ENCODE results near the gene PLBD2.

PLBD2 gene

GRCh38 chr12:113424915-113425823, 66.8 kb downstream of the PLBD2 start:
- no peaks in the 10 kb centered on the region for H3K27me3 ChIP-seq (ENCODE audit: control insufficient read depth, insufficient read depth, low read length)
- H3K36me3 ChIP-seq (ENCODE audit: control insufficient read depth, insufficient read depth, low read length), result no peaks in the 10 kb centered on the region
- peaks cover 11% of the 10 kb centered on the region; the same call in 1 of the 2 replicates for H3K4me1 ChIP-seq (ENCODE audit: control insufficient read depth, insufficient read depth, low read length)
- peak overlapping the region; percentile 52 for H3K9ac ChIP-seq (ENCODE audit: low read length)
- H3K27ac ChIP-seq (ENCODE audit: low read depth, low read length), result peak overlapping the region; percentile 32; the same call in 1 of the 2 replicates
- H3K9me3 ChIP-seq (ENCODE audit: control insufficient read depth, insufficient read depth, low read depth, low read length), result peaks cover 2% of the 10 kb centered on the region; the same call in 1 of the 2 replicates
- peak overlapping the region; percentile 41 for H3K4me3 ChIP-seq (ENCODE audit: low read depth, low read length)

GRCh38 chr12:113425960-113426453, 67.6 kb downstream of the PLBD2 start:
- peaks cover 6% of the 10 kb centered on the region; the same call in 1 of the 2 replicates for H3K9me3 ChIP-seq (ENCODE audit: control insufficient read depth, insufficient read depth, low read depth, low read length)
- H3K4me3 ChIP-seq (ENCODE audit: low read depth, low read length), result peak overlapping the region; percentile 41
- peaks cover 11% of the 10 kb centered on the region; the same call in 1 of the 2 replicates for H3K4me1 ChIP-seq (ENCODE audit: control insufficient read depth, insufficient read depth, low read length)
- H3K9ac ChIP-seq (ENCODE audit: low read length), result peak overlapping the region; percentile 52
- H3K27me3 ChIP-seq (ENCODE audit: control insufficient read depth, insufficient read depth, low read length), result 0 out of 2 replicates have a peak, but pooled peaks cover 2% of the 10 kb centered on the region
- H3K27ac ChIP-seq (ENCODE audit: low read depth, low read length), result 0 out of 2 replicates have a peak overlapping the region, but pooled peaks have one; percentile 32
- H3K36me3 ChIP-seq (ENCODE audit: control insufficient read depth, insufficient read depth, low read length), result no peaks in the 10 kb centered on the region

- Histone ChIP-seq H3K4me3 (ENCODE audit: low read depth, low read length) (no peak overlapping the region), H3K27me3 (ENCODE audit: control insufficient read depth, insufficient read depth, low read length) (0 out of 2 replicates have a peak, but pooled peaks cover 2% of the 10 kb centered on the region), H3K36me3 (ENCODE audit: control insufficient read depth, insufficient read depth, low read length) (no peaks in the 10 kb centered on the region), H3K4me1 (ENCODE audit: control insufficient read depth, insufficient read depth, low read length) (0 out of 2 replicates have a peak, but pooled peaks cover 5% of the 10 kb centered on the region), H3K27ac (ENCODE audit: low read depth, low read length) (no peak overlapping the region), H3K9ac (ENCODE audit: low read length) (no peak overlapping the region), H3K9me3 (ENCODE audit: control insufficient read depth, insufficient read depth, low read depth, low read length) (peaks cover 6% of the 10 kb centered on the region; the same call in 1 of the 2 replicates)
These were observed 69.5 kb downstream of the PLBD2 start for GRCh38 chr12:113427882-113428281.

- H3K36me3 ChIP-seq (ENCODE audit: control insufficient read depth, insufficient read depth, low read length), result no peaks in the 10 kb centered on the region
- 0 out of 2 replicates have a peak, but pooled peaks cover 2% of the 10 kb centered on the region for H3K27me3 ChIP-seq (ENCODE audit: control insufficient read depth, insufficient read depth, low read length)
- no peak overlapping the region for H3K4me3 ChIP-seq (ENCODE audit: low read depth, low read length)
- peaks cover 6% of the 10 kb centered on the region; the same call in 1 of the 2 replicates for H3K9me3 ChIP-seq (ENCODE audit: control insufficient read depth, insufficient read depth, low read depth, low read length)
- no peak overlapping the region for H3K27ac ChIP-seq (ENCODE audit: low read depth, low read length)
- H3K9ac ChIP-seq (ENCODE audit: low read length), result no peak overlapping the region
- 0 out of 2 replicates have a peak, but pooled peaks cover 5% of the 10 kb centered on the region for H3K4me1 ChIP-seq (ENCODE audit: control insufficient read depth, insufficient read depth, low read length)
These were observed 70.1 kb downstream of the PLBD2 start for GRCh38 chr12:113428482-113428881.

GRCh38 chr12:113432986-113433385, 74.6 kb downstream of the PLBD2 start:
- H3K9me3 ChIP-seq (ENCODE audit: control insufficient read depth, insufficient read depth, low read depth, low read length), result peaks cover 6% of the 10 kb centered on the region; the same call in 1 of the 2 replicates
- no peaks in the 10 kb centered on the region for H3K36me3 ChIP-seq (ENCODE audit: control insufficient read depth, insufficient read depth, low read length)
- no peak overlapping the region for H3K9ac ChIP-seq (ENCODE audit: low read length)
- H3K27ac ChIP-seq (ENCODE audit: low read depth, low read length), result no peak overlapping the region
- no peaks in the 10 kb centered on the region for H3K4me1 ChIP-seq (ENCODE audit: control insufficient read depth, insufficient read depth, low read length)
- H3K27me3 ChIP-seq (ENCODE audit: control insufficient read depth, insufficient read depth, low read length), result peaks cover 7% of the 10 kb centered on the region; the same call in 1 of the 2 replicates
- no peak overlapping the region for H3K4me3 ChIP-seq (ENCODE audit: low read depth, low read length)

GRCh38 chr12:113435367-113435766, 77.0 kb downstream of the PLBD2 start:
- H3K27ac ChIP-seq (ENCODE audit: low read depth, low read length), result no peak overlapping the region
- no peaks in the 10 kb centered on the region for H3K4me1 ChIP-seq (ENCODE audit: control insufficient read depth, insufficient read depth, low read length)
- peaks cover 1% of the 10 kb centered on the region; the same call in 1 of the 2 replicates for H3K9me3 ChIP-seq (ENCODE audit: control insufficient read depth, insufficient read depth, low read depth, low read length)
- no peak overlapping the region for H3K4me3 ChIP-seq (ENCODE audit: low read depth, low read length)
- H3K27me3 ChIP-seq (ENCODE audit: control insufficient read depth, insufficient read depth, low read length), result peaks cover 19% of the 10 kb centered on the region; the same call in 1 of the 2 replicates
- H3K36me3 ChIP-seq (ENCODE audit: control insufficient read depth, insufficient read depth, low read length), result no peaks in the 10 kb centered on the region
- no peak overlapping the region for H3K9ac ChIP-seq (ENCODE audit: low read length)

GRCh38 chr12:113436586-113436985, 78.2 kb downstream of the PLBD2 start:
- Histone ChIP-seq H3K4me3 (ENCODE audit: low read depth, low read length) (no peak overlapping the region), H3K27me3 (ENCODE audit: control insufficient read depth, insufficient read depth, low read length) (peaks cover 18% of the 10 kb centered on the region; the same call in 1 of the 2 replicates), H3K27ac (ENCODE audit: low read depth, low read length) (no peak overlapping the region), H3K9me3 (ENCODE audit: control insufficient read depth, insufficient read depth, low read depth, low read length) (no peaks in the 10 kb centered on the region), H3K36me3 (ENCODE audit: control insufficient read depth, insufficient read depth, low read length) (no peaks in the 10 kb centered on the region), H3K4me1 (ENCODE audit: control insufficient read depth, insufficient read depth, low read length) (no peaks in the 10 kb centered on the region), H3K9ac (ENCODE audit: low read length) (no peak overlapping the region)

GRCh38 chr12:113436993-113437728, 78.8 kb downstream of the PLBD2 start:
- peaks cover 18% of the 10 kb centered on the region; the same call in 1 of the 2 replicates for H3K27me3 ChIP-seq (ENCODE audit: control insufficient read depth, insufficient read depth, low read length)
- no peak overlapping the region for H3K9ac ChIP-seq (ENCODE audit: low read length)
- no peaks in the 10 kb centered on the region for H3K9me3 ChIP-seq (ENCODE audit: control insufficient read depth, insufficient read depth, low read depth, low read length)
- no peaks in the 10 kb centered on the region for H3K36me3 ChIP-seq (ENCODE audit: control insufficient read depth, insufficient read depth, low read length)
- H3K4me1 ChIP-seq (ENCODE audit: control insufficient read depth, insufficient read depth, low read length), result no peaks in the 10 kb centered on the region
- H3K27ac ChIP-seq (ENCODE audit: low read depth, low read length), result no peak overlapping the region
- H3K4me3 ChIP-seq (ENCODE audit: low read depth, low read length), result no peak overlapping the region

GRCh38 chr12:113437729-113438100, 79.3 kb downstream of the PLBD2 start:
- H3K27ac ChIP-seq (ENCODE audit: low read depth, low read length), result no peak overlapping the region

GRCh38 chr12:113438523-113439300, 80.3 kb downstream of the PLBD2 start:
- Histone ChIP-seq H3K36me3 (ENCODE audit: control insufficient read depth, insufficient read depth, low read length) (no peaks in the 10 kb centered on the region), H3K4me3 (ENCODE audit: low read depth, low read length) (no peak overlapping the region), H3K27me3 (ENCODE audit: control insufficient read depth, insufficient read depth, low read length) (peaks cover 18% of the 10 kb centered on the region; the same call in 1 of the 2 replicates), H3K4me1 (ENCODE audit: control insufficient read depth, insufficient read depth, low read length) (no peaks in the 10 kb centered on the region), H3K9ac (ENCODE audit: low read length) (no peak overlapping the region), H3K27ac (ENCODE audit: low read depth, low read length) (no peak overlapping the region), H3K9me3 (ENCODE audit: control insufficient read depth, insufficient read depth, low read depth, low read length) (no peaks in the 10 kb centered on the region)

More at GRCh38 chr12:113437729-113438100, 79.3 kb downstream of the PLBD2 start:
- H3K27me3 ChIP-seq (ENCODE audit: control insufficient read depth, insufficient read depth, low read length), result peaks cover 18% of the 10 kb centered on the region; the same call in 1 of the 2 replicates
- no peak overlapping the region for H3K4me3 ChIP-seq (ENCODE audit: low read depth, low read length)
- H3K4me1 ChIP-seq (ENCODE audit: control insufficient read depth, insufficient read depth, low read length), result no peaks in the 10 kb centered on the region
- H3K9me3 ChIP-seq (ENCODE audit: control insufficient read depth, insufficient read depth, low read depth, low read length), result no peaks in the 10 kb centered on the region
- H3K9ac ChIP-seq (ENCODE audit: low read length), result no peak overlapping the region
- H3K36me3 ChIP-seq (ENCODE audit: control insufficient read depth, insufficient read depth, low read length), result no peaks in the 10 kb centered on the region
